Left ventricle myocardium superior (tissue), 1 donor: ENCODE data around the gene MOGAT3. TPM values are rescaled to one million over a fixed set of nuclear protein-coding genes. Genes with fewer than 3 reads are reported as not detected.
"Not testable (repeated sequence)": the region's sequence is repeated elsewhere in the genome, so short reads cannot be mapped to it uniquely, and the experiment has no call there.

ENCODE experiments used
- ATAC-seq: fragments of 200-7000 bp; cut with Tn5 transposase; one replicate; pipeline ENCODE4 v1.9.1; 2020; ENCODE audit warnings: mild to moderate bottlenecking, moderate library complexity
- DNase-seq: peaks from one replicate; pipeline ENCODE4 v3.0.0-alpha.2; 2020
- intact Hi-C: fragments of 100-400 bp; cut with micrococcal nuclease; formaldehyde crosslinking; loops from one replicate; pipeline ENCODE4 v1.11.0; 2022
- total RNA-seq: library from RNA; stranded (reverse); fragmentation: NEBNext Ultra II Directional; extraction: Animal tissue kit (Norgen Biotek cat#: 25700); gene quantifications from one replicate; pipeline ENCODE4 v1.2.1, GENCODE V29; 2021
- donor health status: DM: no; HTN: yes; CAD: no; lungs with severe emphysema.

The MOGAT3 gene
- total RNA-seq, 1 donor from 2014 or later, result not detected

- ATAC-seq (no peak), DNase-seq (no peak)
- intact Hi-C loops, result no loop called here
These were observed 6.6 kb upstream of the MOGAT3 start for GRCh38 chr7:101207459-101207858.

- intact Hi-C loops, result no loop called here
- no peak for ATAC-seq
These were observed 5.8 kb upstream of the MOGAT3 start for GRCh38 chr7:101206665-101207042.

GRCh38 chr7:101205901-101206664 is 5.2 kb upstream of the MOGAT3 start:
- ATAC-seq (no peak), DNase-seq (no peak)
- intact Hi-C loops, result no loop called here

More at GRCh38 chr7:101206665-101207042, 5.8 kb upstream of the MOGAT3 start:
- no peak for DNase-seq

- DNase-seq, intact Hi-C loops, ATAC-seq: not testable (repeated sequence)
These were observed 3.2 kb upstream of the MOGAT3 start for GRCh38 chr7:101203740-101204738.

- intact Hi-C loops, result no loop called here
- ATAC-seq (no peak), DNase-seq (no peak)
These were observed 1.7 kb upstream of the MOGAT3 start for GRCh38 chr7:101202603-101202918.

- no peak for ATAC-seq
- intact Hi-C loops, result no loop called here
These were observed 1.1 kb upstream of the MOGAT3 start for GRCh38 chr7:101201695-101202602.

GRCh38 chr7:101200504-101200861 is 353 bp downstream of the MOGAT3 start:
- DNase-seq, result no peak
- intact Hi-C loops, result no loop called here
- no peak for ATAC-seq

More at GRCh38 chr7:101201695-101202602, 1.1 kb upstream of the MOGAT3 start:
- DNase-seq, result no peak

- intact Hi-C loops, ATAC-seq, DNase-seq: not testable (repeated sequence)
These were observed 1.3 kb downstream of the MOGAT3 start for GRCh38 chr7:101199522-101199921.

GRCh38 chr7:101198476-101198875 is 2.4 kb downstream of the MOGAT3 start:
- no peak for DNase-seq
- intact Hi-C loops, result no loop called here
- ATAC-seq, result no peak

GRCh38 chr7:101197991-101198390 is 2.8 kb downstream of the MOGAT3 start:
- intact Hi-C loops, result no loop called here
- no peak for ATAC-seq
- no peak for DNase-seq

GRCh38 chr7:101195884-101196283 is 5.0 kb downstream of the MOGAT3 start:
- ATAC-seq (no peak), DNase-seq (no peak)
- intact Hi-C loops, result no loop called here

GRCh38 chr7:101189109-101189508 is 11.7 kb downstream of the MOGAT3 start:
- ATAC-seq (no peak), DNase-seq (no peak)
- intact Hi-C loops, result no loop called here

- no peak for DNase-seq
- intact Hi-C loops, result no loop called here
- ATAC-seq, result no peak
These were observed 13.9 kb downstream of the MOGAT3 start for GRCh38 chr7:101186844-101187428.

GRCh38 chr7:101186194-101186593 is 14.6 kb downstream of the MOGAT3 start:
- intact Hi-C loops, result no loop called here
- no peak for ATAC-seq
- no peak for DNase-seq

GRCh38 chr7:101185258-101185839 is 15.5 kb downstream of the MOGAT3 start:
- intact Hi-C loops, result no loop called here
- DNase-seq (no peak), ATAC-seq (no peak)

- no peak for DNase-seq
- ATAC-seq, result no peak
- intact Hi-C loops, result no loop called here
These were observed 20.6 kb downstream of the MOGAT3 start, which contains the start of gene NAT16 for GRCh38 chr7:101180130-101180755. NAT16 (minus strand) TSS chr7:101180293; CDS start chr7:101174807, 5,486 bp downstream.

- ATAC-seq (no peak), DNase-seq (no peak)
- intact Hi-C loops, result no loop called here
These were observed 21.1 kb downstream of the MOGAT3 start for GRCh38 chr7:101179713-101180112.

GRCh38 chr7:101179117-101179516 is 21.7 kb downstream of the MOGAT3 start:
- DNase-seq (no peak), ATAC-seq (no peak)
- intact Hi-C loops, result no loop called here
